Activated CD8-positive, alpha-beta memory T cell treated with anti-CD3 and anti-CD28 coated beads, Interleukin-2, amount 50 U/mL, for 1 hour (primary cell): Measurements from ENCODE around the gene SLIT3.

Source experiments
- DNase-seq: peaks from one replicate; pipeline ENCODE4 v3.0.0-alpha.2; 2020; ENCODE audit errors: extremely low read depth

The SLIT3 gene

DNA sequence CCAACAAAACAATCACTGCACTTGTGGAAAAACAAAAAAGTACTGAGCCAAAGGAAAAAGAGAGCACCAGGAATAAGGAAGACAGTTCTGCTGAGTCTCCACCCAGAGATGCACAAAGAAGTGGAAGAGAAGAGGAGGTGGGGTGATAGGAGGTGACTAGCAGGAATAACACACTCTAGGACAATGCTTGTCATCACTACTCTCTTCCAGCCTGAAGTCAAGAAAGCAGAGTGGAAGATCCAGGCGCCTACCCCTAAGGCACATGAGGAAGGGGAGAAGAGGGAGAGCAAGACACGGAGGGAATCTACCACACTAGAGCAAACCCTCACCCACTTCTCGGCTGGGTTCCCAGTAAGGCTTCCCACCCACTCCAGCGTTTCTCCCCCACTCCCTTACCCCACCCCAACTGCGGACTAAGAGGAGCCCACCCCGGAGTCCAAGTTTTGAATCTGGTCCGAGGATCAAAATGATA lies 1.7 kb downstream of the SLIT3 start:
- no peak for DNase-seq

DNA sequence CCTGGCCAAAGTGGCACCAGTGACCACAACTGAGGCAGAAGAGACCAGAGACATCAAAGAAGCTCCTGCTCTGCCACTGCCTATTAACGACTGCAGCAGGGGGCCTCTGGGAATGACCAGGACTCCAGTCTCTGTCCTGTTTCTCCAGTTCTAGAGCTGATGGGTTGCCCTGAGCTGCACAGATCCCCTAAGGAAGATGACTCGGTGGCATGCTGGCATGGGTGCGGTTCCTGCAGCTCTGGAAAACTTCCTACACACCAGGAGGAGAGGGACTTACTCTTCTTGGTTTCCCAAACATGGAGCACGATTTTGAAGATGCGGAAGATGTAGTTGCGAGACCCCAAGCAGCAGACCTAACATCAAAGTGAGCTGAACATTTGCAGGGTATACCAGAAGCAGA lies 2.7 kb downstream of the SLIT3 start:
- DNase-seq = no peak

DNA sequence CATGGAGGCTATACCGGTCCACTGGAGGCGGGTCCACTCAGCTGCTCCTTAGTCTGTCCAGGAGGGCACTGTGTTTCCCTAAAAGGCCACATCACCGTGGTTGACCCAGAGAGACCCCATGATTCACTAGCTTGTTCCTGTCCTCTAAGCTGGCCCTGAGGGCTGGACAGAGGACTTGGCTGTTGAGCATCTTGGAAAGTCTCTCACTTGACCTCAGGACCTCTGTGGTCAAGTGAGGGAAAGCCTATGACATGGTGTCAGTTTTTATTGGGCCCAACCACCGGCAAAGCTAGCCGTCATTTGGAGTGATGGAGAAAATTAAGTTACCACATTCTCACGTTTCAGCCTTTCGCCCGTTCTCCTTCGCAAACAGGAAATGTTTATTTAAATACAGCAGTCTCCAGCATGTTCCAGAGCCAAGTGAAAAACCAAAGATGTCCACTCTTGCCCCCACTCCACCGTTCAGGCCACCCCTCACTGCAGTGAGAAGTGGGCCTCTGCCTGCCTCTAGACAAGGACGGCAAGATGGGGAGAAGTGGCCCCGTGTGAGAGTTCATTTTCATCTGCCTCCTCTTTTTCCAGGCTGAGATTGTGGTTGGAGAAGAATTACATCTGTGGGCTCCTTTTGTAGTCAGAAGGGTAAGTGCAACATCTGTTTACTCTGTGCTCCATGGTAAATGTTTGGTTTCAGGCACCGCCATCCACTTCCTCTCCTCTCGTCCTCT lies 4.4 kb downstream of the SLIT3 start:
- no peak for DNase-seq

DNA sequence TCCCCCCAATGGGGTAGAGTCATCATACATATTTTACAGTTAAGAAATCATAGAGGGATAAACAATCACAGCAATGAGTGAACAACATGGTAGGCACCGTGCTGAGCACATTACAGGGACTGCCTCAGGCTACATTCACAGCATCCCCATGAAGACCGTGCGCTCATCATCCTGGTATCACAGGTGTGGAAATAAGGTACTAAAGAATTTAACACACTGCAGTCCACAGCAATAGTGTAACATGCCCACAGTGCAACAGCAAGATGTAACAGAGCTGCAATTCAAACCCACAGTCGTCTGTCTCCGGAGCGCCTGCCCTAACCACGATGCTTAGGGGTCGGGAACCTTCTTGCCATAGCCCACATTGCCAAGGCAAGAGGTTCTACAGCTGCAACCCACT lies 5.6 kb downstream of the SLIT3 start:
- DNase-seq = no peak

DNA sequence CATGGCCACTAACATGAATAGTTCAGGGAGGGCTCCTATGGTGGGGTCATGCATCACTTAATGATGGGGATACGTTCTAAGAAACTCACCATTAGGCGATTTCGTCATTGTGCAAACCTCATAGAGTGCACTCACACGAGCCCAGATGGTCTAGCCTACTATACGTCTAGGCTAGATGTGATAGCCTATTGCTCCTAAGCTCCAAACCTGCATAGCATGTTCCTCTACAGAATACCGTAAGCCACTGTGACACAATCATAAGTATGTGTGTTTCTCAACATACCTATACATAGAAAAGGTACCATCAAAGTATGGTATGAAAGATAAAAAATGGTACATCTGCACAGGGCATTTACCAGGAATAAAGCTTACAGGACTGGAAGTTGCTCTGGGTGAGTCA lies 6.3 kb downstream of the SLIT3 start:
- DNase-seq = no peak

DNA sequence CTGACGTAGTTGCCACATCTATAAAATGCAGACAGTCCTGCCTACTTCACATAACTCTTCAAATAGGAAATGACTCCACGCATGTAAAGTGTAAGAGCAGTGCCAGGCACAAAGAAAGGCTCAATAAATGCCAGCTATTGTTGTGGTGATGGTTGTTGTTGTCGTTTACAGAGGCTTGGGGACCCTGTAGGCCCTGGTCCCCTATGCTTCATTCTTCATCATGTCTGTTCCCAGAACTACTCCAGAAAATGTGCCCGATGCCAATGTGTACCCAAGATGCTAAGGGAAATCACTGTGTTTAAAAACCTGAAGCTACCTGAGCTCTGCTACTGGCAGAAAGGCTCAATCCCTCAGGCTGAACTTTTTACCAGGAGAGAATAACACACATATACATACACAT lies 9.1 kb downstream of the SLIT3 start:
- no peak for DNase-seq

DNA sequence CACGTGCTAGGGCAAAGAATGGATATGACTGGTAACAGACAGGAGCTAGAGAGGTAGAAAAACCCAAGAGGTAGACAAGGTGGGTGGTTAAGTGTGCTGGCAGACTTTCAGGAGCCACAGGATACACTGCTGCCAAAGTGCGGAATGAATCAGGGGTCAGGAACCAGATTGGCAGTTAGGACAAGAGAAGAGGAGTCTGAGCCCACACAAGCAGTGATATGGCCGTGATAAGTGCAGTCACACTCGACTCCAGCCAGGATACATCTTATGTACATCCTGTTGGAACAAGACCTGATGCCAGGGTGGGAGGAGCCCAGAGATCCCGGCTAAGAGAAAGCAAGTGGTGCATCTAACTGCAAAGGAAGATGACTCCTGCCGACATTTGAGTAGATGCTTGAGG lies 10.0 kb downstream of the SLIT3 start:
- no peak for DNase-seq

DNA sequence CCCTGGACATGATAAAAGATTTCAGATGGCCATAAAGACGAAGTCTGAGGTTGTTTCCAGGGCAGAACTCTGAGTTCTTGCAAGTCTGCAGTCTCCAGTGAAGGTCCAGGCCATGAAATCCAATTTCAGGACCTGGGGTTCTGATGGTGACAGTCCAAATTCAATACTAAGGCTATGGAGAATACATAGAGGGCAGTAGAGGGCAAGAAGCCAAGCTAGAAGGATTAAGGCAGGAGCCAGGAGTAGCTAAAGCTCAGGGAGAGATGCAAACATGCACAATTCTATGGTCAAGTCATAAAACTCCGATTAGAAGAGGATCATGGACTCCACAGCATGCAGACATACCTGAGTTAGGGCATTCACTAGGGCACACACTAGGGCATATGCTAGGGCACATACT lies 11.4 kb downstream of the SLIT3 start:
- DNase-seq = no peak

DNA sequence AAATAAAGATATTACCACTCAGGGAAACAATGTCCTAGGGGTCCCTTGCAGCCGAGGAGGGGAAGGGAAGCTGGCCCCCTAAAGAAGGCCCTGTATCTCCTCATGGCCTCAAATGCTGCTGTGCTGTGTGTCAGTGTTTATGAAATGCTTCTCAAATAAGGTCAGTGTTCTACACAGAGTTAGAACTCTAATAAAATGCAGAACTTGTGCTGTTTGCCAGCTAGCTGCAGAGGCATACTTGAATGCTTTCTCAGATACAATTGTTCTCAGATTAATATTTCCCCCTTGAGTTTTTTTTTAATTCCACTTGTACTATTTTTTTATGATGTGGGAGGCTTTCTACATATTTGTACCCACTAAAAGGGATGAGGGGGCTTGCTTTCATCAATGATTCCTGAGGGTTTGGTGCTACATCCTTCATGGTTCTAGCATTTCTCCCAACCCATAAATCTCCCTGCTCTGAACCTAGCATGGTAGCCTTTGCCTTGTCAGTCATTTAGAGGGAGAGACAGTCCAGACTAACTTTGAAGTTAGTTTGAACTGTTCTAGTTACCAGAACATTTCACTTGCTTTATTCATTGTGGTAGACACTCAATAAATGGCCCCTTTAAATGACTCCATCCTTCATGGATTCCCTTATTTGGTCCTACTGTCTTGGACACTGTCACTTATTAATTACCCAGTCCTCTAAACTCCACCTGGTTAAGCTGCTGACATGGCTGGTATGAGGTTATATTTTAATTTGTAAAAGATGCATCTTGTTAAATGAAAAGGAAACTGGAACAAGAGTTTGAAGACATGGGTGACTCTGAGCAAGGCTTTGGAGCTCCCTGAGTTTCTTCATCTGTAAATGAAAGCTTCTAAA lies 12.6 kb downstream of the SLIT3 start:
- no peak for DNase-seq

DNA sequence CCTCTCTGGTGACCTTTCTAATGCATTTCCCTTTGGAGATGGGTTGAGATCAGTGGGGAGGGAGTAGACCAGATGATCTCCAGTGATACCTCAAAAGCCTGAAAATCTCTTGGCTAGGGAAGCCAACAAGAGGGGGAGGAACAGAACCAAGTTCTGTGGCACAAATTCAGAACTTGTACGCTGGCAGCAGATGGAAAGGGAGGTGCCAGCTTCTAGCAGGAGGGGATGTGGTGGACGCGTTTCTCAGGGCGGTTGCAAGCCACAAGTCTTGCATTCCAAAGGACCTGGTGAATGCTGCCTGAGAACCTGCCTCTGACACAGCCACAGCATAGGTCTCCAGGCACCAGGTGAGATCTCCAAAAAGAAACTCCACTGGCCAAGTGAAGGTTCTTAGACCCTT lies 13.4 kb downstream of the SLIT3 start:
- no peak for DNase-seq

DNA sequence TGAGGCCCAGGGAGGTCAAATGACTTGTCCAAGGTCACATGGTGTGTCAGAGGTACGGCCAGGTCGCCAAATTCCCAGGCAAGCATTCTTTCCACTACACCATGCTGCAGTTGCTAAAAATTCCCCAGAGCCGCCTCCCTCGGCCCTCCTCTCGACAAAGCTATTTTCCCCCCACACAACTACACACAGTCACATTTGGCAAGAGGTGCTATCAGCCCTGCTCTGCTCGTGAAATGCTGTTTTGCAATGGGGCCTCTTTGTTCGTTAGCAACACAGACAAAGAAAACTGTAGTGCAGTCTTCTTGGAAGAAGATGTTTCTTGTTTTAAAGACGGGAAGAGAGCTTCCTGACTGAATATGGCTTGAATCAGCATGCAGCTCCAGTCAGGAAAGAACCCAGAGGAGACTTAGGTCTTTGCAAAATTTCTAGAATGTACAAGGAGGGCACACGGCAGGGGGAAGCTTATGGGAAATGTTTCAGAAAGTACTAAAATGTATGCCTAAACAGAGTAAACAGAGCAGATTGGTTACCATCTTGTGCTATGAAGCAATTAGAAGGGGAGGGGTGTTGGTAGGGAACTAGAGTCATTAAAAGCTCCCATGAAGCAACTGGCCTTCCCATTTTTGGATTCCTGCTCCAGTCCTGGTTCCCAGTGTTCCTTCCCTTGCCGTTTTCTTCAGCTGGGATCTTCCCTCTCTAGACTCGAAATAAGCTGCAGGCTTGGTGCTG lies 14.2 kb downstream of the SLIT3 start:
- DNase-seq = no peak

DNA sequence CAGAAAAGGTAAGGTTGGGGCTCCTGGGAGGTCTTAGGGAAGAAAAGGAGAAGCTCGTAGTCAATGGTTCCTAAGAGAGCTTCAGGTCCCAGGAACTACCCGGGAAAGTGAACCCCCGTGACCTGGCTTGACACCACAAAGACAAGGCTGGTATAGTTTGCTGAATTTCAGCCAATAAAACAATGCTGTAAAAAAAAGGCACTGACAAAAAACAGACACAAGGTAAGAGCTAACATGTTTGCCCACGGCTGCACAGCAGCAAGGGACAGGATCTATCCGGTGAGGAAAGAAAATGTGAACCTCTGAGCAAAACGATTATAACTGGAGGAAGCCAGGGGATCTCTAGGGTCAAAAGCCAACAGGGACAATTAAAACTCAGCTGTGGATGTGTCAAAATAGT lies 17.1 kb downstream of the SLIT3 start:
- DNase-seq = no peak

DNA sequence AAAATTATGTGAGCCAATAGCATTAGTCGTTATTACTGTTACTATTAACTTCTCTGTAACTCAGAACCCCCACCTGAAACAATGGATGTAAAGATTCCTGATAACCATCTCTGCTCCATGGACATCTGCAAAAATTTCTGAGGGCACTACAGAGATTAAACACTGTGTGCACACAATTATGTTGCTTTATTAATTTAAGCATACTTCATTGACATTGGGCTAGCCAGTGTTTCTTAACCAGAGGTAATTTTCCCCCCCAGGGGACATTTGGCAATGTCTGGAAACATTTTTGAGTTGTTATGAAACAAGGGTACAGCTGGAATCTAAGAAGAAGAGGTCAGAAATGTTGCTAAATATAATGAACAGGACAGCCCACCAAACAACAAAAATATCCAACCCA lies 19.3 kb downstream of the SLIT3 start:
- DNase-seq = no peak

DNA sequence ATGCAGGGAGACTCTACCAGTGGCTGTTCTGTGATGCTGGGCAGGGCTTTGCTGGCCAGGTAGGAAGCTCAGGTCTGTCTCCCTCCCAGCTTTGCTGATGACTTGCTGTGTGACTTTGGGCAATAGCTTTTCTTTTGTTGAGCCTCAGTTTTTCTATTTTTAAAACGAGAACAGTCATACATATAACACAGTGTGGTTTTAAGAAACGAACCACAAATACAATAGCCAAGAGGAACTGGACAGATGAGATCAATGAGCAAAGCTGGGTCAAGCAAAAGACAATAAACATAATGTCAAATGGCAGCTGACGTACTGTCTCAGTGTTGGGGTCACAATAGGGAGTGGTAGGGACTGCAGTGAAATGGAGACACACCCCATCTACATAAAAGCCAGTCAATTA lies 20.2 kb downstream of the SLIT3 start:
- DNase-seq = no peak

DNA sequence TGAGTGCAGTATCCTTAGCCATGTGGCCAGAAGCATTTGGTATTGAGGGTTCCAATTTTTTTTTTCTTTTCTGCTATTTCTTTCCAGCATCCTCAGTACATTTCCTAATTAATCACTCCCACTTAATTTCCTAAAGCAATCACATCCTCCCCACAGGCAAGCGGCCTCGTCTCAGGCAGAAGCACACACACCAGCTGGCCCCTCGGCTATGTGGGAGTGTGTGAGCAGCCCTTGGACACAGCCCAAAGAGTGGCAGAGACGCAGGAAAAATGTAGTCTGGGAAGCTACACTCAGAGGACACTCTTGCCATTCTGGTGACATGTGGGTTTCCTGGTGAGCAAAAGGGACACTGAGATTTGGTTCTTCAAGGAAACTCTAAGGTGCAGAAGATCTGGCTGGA lies 20.7 kb downstream of the SLIT3 start:
- no peak for DNase-seq

DNA sequence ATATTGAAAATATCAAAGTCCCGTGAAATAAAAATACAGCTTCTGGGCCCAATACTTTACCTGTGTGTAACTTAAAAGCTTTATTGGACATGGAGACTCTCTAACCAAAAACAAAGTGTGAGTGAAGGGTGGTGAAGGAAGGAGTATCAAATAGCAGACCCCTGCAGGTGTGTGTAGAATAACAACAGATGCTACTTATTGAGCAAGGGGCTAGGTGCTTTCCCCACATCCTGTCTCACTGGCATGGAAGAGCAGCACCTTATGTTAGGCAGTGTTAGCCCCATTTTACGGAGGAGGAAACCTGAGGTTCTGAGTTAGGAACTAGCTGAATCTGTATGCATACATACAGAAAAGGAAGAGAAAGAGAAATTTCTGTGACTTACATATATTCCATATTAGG lies 21.8 kb downstream of the SLIT3 start:
- no peak for DNase-seq

DNA sequence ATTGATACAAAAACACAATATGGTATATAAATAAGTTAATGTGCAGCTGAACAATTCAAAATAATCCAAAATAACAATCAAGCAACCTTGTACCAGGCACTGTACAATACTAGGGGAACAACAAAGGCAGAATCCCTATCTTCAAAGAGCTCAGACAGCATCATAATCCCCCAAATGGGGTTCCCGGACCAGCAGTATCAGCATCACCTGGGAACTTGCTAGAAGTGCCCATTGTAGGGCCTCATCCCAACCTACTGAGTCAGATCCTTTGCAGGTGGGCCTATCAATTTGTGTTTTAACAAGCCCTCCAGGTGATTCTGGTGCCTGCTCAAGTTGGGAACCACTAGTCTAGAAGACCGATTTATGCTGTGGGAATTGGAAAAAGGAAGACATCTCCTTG lies 27.1 kb downstream of the SLIT3 start:
- DNase-seq = no peak

DNA sequence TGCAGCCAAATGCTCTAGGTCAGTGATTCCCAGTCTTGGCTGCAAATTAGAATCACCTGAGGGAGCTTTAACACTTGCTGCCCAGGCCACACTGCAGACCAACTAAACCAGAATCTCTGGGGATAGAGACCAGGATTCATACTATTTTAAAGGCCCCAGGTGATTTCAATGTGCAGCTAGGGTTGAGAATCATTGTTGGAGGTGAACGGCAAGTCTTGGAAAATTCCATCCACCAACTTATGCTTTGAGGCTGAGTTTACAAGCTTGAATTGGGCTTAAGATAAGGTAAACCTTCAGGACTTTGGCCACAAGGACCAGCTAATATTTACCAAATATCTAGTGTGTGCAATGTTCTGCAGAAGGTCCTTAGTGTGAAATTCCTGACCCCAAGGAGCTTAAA lies 27.5 kb downstream of the SLIT3 start:
- no peak for DNase-seq

DNA sequence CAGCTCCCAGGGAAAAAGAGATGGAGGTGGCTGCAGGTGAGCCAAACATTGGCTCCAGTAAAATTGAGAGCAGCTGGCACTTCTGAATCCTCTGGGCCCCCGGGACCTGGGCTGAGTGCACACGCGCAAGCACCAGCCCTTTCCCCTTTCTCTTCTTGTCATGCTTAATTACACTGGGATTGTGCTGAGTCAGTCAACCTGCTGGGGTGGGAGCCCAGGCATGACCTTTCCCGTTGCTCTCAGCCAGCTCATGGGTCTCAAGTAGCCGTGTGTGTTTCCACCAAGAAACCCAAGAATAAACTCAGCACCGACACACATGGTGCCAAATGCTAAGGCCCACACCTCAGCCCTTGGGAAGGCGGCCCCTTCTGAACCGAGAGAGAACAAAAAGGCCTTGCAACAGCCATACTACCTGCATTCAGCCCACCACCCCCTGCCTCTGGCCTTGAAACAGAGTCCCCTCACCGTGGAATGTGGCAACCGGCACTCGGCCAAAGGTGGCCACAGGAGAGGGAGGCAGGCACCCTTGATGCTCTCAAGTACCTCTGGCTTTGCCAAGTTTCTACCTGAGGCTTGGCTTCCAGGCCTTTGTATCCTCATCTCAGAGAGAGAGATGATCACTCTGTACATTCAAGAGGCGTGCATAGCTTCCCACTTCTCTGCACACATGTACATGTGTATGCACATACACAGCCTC lies 28.1 kb downstream of the SLIT3 start:
- no peak for DNase-seq

DNA sequence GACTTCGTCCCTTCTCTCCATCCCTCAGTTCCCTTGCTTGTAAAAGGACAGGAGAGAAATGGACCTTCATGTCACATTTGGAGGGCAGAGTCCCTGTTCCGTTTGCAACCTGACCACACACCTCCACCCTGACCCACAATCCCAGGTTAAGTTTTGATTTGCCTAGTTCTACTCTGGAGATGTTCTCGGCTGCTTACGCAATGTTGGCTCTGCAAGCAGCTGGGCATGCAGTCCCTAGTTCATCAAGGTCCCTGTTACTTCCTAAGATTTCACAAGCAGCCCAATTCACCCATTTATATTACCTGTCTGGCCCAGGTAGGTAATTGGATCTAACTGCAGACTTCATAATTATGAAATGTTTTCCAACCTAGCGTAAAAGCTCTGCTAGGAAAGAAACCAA lies 28.8 kb downstream of the SLIT3 start:
- no peak for DNase-seq

DNA sequence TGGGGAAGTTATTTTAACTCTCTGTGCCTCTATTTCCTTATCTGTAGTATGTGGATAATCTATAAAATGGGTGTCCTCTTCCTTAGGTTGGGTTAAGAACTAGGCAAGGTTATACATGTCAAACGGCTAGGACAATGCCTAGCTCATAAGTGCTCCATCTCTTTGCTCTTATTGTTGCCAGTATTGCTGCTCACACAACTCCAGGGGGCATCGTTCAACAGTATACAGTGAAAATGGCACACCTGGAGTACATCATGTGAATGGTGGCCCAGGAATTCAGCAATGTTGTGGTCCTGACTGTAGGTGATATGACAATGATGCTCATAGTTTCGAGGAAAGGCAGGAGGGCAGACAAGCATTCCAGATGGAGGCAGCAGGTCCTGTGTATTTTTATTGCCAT lies 30.1 kb downstream of the SLIT3 start:
- no peak for DNase-seq

DNA sequence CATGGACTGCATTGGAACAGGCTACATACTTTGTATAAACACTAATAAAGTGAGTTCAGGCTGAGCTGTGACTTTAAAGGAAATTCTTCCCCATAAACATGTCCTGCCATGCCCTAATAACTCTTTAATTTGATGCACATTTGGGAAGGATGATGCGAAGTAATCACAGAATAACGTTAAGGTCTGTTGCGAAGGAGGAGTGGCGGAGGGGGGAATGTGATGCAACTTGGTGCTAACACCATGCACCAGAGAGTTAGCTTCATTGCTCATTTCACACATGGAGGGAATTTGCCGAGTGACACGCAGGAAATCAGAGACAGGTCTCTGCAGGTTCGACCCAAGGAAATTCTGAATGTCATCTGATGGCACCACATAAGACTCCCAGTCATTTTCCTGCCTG lies 32.9 kb downstream of the SLIT3 start:
- DNase-seq = no peak
